ENCODE measurements around the gene NDEL1.
"Not testable (repeated sequence)": the region's sequence is repeated elsewhere in the genome, so short reads cannot be mapped to it uniquely, and the experiment has no call there.

The NDEL1 gene

GRCh38 chr17:8393470-8394231 is 42.0 kb upstream of the NDEL1 start:
- DNase-seq (ENCODE audit: low read depth): peak; percentile 89
- TF ChIP-seq CTCF (IDR thresholded peaks at IDR 0.05; ENCODE audit: insufficient read depth, low read depth, low read length, missing control alignments): no peak
- H3K4me3 ChIP-seq (ENCODE audit: low read length): no peak overlapping the region

- DNase-seq (ENCODE audit: low read depth); H3K4me3 ChIP-seq (ENCODE audit: low read length): not testable (repeated sequence)
Observed at GRCh38 chr17:8394497-8394896, 41.2 kb upstream of the NDEL1 start.

GRCh38 chr17:8397636-8398035 is 38.0 kb upstream of the NDEL1 start, which contains the start of gene RNF222:
Gene RNF222, minus strand, starts transcription at chr17:8397827. Its CDS starts 4,366 bp downstream, at chr17:8393461.
- no peak within 1 kb of the TSS for H3K4me3 ChIP-seq (ENCODE audit: low read length)
- DNase-seq (ENCODE audit: low read depth): no peak
- TF ChIP-seq CTCF (IDR thresholded peaks at IDR 0.05; ENCODE audit: insufficient read depth, low read depth, low read length, missing control alignments): no peak

GRCh38 chr17:8398980-8399379 is 36.7 kb upstream of the NDEL1 start:
- TF ChIP-seq CTCF (IDR thresholded peaks at IDR 0.05; ENCODE audit: insufficient read depth, low read depth, low read length, missing control alignments): no peak
- DNase-seq (ENCODE audit: low read depth): no peak
- H3K4me3 ChIP-seq (ENCODE audit: low read length): no peak overlapping the region

GRCh38 chr17:8401107-8401506 is 34.6 kb upstream of the NDEL1 start:
- DNase-seq (ENCODE audit: low read depth): no peak
- TF ChIP-seq CTCF (IDR thresholded peaks at IDR 0.05; ENCODE audit: insufficient read depth, low read depth, low read length, missing control alignments): no peak
- H3K4me3 ChIP-seq (ENCODE audit: low read length): no peak overlapping the region

- no peak overlapping the region for H3K4me3 ChIP-seq (ENCODE audit: low read length)
- no peak for TF ChIP-seq CTCF (IDR thresholded peaks at IDR 0.05; ENCODE audit: insufficient read depth, low read depth, low read length, missing control alignments)
- no peak for DNase-seq (ENCODE audit: low read depth)
Observed at GRCh38 chr17:8402921-8403536, 32.7 kb upstream of the NDEL1 start.

GRCh38 chr17:8405499-8406016 is 30.1 kb upstream of the NDEL1 start:
- TF ChIP-seq CTCF (IDR thresholded peaks at IDR 0.05; ENCODE audit: insufficient read depth, low read depth, low read length, missing control alignments): no peak
- no peak overlapping the region for H3K4me3 ChIP-seq (ENCODE audit: low read length)
- no peak for DNase-seq (ENCODE audit: low read depth)
